ENCODE measurements around the gene AMBRA1.
"Not testable (repeated sequence)": the region's sequence is repeated elsewhere in the genome, so short reads cannot be mapped to it uniquely, and the experiment has no call there.

AMBRA1 gene

DNA sequence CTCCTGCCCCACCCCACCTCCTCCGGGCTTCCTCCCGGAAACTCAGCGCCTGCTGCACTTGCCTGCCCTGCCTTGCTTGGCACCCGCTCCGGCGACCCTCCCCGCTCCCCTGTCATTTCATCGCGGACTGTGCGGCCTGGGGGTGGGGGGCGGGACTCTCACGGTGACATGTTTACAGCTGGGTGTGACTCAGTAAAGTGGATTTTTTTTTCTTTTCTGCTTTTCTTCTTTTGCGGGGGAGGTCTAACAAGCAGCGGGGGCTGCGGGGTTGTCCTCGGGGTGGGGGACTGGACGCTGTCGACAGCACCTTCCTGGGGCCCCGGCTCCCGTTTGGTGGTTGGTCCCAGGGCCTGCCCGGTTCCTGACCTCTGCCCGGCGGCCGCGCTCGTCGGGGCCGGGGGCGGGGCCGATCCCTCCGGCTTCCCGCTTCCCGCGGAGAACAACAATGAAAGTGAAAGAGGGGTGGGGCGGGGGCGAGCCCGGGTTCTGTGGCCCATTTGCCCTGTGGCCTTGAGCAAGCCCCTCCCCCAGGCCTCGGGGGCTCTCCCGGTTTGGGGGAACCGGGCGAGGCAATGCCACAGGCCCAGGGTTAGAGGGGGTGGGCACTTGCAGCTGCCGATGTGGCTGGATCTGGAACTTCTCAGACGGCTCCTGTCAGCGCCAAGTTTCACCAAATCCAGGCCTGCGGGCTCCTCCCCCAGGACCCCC, 213.3 kb downstream of the AMBRA1 start:
- H3K9me3 ChIP-seq: no peaks in the 10 kb centered on the region
- TF ChIP-seq, protein P1, sequence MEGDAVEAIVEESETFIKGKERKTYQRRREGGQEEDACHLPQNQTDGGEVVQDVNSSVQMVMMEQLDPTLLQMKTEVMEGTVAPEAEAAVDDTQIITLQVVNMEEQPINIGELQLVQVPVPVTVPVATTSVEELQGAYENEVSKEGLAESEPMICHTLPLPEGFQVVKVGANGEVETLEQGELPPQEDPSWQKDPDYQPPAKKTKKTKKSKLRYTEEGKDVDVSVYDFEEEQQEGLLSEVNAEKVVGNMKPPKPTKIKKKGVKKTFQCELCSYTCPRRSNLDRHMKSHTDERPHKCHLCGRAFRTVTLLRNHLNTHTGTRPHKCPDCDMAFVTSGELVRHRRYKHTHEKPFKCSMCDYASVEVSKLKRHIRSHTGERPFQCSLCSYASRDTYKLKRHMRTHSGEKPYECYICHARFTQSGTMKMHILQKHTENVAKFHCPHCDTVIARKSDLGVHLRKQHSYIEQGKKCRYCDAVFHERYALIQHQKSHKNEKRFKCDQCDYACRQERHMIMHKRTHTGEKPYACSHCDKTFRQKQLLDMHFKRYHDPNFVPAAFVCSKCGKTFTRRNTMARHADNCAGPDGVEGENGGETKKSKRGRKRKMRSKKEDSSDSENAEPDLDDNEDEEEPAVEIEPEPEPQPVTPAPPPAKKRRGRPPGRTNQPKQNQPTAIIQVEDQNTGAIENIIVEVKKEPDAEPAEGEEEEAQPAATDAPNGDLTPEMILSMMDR (IDR thresholded peaks at IDR 0.05): no peak
- H3K27ac ChIP-seq: peak overlapping the region; percentile 33 to 49
- peaks cover 0 to 45% of the 10 kb centered on the region in 2 donors for H3K27me3 ChIP-seq
- peak; percentile 60 to 80 for DNase-seq
- intact Hi-C loops (cut with DNase I; ENCODE audit: low total_unique reads): no loop called here
- peaks cover 5 to 34% (median 24%) of the 10 kb centered on the region in 4 donors for H3K4me1 ChIP-seq
- H3K4me3 ChIP-seq: peak overlapping the region; percentile 57 to 72
- peaks cover 0 to 28% (median 20%) of the 10 kb centered on the region in 3 donors for H3K36me3 ChIP-seq

DNA sequence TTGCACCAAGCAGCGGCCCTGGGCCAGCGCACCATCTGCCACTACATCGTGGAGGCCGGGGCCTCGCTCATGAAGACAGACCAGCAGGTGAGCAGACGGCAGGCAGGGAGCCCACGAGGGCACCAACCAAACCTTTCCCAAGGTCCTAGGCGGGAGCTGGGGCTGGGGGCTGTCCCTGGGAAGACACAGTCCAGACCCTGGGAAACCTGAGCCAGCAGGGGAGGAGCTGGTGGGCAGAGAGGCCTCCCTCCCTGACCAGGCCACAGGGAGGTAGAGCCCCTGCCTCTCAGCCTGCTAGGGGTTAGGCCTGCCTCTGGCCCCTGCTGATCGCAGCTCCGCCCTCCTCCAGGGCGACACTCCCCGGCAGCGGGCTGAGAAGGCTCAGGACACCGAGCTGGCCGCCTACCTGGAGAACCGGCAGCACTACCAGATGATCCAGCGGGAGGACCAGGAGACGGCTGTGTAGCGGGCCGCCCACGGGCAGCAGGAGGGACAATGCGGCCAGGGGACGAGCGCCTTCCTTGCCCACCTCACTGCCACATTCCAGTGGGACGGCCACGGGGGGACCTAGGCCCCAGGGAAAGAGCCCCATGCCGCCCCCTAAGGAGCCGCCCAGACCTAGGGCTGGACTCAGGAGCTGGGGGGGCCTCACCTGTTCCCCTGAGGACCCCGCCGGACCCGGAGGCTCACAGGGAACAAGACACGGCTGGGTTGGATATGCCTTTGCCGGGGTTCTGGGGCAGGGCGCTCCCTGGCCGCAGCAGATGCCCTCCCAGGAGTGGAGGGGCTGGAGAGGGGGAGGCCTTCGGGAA, 214.1 kb downstream of the AMBRA1 start:
- H3K27ac ChIP-seq: peak overlapping the region; percentile 33 to 49
- peaks cover 5 to 34% (median 24%) of the 10 kb centered on the region in 4 donors for H3K4me1 ChIP-seq
- intact Hi-C loops (cut with DNase I; ENCODE audit: low total_unique reads); H3K9me3 ChIP-seq; DNase-seq: not testable (repeated sequence)
- peak overlapping the region; percentile 57 to 72 for H3K4me3 ChIP-seq
- H3K36me3 ChIP-seq: peaks cover 5 to 36% (median 28%) of the 10 kb centered on the region in 3 donors
- peaks cover 0 to 36% of the 10 kb centered on the region in 2 donors for H3K27me3 ChIP-seq

DNA sequence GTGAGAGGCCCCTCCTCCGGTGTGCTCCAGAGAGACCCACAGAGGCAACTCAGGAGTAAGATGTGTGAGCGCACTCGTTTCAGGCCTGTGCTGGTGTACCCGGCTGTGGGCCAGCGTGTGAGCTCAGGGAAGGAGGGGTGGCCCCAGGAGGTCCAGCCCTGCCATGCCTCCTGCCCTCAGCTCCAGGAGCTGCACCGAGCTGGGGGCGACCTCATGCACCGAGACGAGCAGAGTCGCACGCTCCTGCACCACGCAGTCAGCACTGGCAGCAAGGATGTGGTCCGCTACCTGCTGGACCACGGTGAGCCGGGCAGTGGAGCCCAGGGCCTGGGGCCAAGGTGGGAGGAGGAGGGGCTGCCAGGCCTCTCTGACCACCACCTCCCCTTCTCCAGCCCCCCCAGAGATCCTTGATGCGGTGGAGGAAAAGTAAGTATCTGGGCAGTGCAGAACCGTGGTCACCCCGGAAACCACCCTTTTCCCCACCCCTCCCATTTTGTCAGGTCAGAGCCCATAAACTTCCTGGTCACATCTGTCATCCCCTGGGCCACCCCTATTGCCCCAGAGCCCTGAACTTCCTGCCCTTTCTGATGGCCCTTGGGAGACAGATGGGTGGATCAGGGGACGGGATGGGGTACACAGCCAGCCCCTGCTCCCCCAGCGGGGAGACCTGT, 214.9 kb downstream of the AMBRA1 start:
- no peak for DNase-seq
- Histone ChIP-seq H3K9me3 (no peaks in the 10 kb centered on the region), H3K27me3 (peaks cover 0 to 29% of the 10 kb centered on the region in 2 donors), H3K4me1 (peaks cover 5 to 34% (median 24%) of the 10 kb centered on the region in 4 donors), H3K36me3 (peaks cover 13 to 43% (median 36%) of the 10 kb centered on the region in 3 donors), H3K4me3 (no peak overlapping the region), H3K27ac (no peak overlapping the region)
- TF ChIP-seq, protein P1 (IDR thresholded peaks at IDR 0.05): no peak
- intact Hi-C loops (cut with DNase I; ENCODE audit: low total_unique reads): no loop called here

DNA sequence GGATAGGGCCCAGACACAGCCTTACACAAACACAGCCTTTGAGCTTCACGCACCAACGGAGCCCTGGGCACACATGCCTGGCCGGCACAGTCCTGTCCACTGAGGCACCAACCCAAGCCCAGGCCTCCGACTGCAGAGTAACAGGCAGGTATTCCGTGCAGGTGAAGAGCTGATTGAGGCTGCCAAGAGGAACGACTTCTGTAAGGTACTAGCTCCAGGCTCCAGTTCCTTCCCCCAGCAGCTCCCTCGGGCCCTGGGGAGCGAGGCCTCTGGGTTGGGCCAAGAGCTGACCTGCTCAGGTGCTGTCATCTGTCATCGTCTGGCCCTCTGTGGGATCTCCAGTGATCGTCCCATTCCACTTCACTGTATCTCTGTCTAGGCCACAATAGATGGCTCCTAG, 215.5 kb downstream of the AMBRA1 start:
- no peak overlapping the region for H3K4me3 ChIP-seq
- no peak for DNase-seq
- H3K36me3 ChIP-seq: peaks cover 16 to 50% (median 42%) of the 10 kb centered on the region in 3 donors
- H3K9me3 ChIP-seq: no peaks in the 10 kb centered on the region
- peaks cover 5 to 34% (median 24%) of the 10 kb centered on the region in 4 donors for H3K4me1 ChIP-seq
- TF ChIP-seq, protein P1 (IDR thresholded peaks at IDR 0.05): no peak
- intact Hi-C loops (cut with DNase I; ENCODE audit: low total_unique reads): no loop called here
- peaks cover 0 to 23% of the 10 kb centered on the region in 2 donors for H3K27me3 ChIP-seq
- no peak overlapping the region for H3K27ac ChIP-seq

DNA sequence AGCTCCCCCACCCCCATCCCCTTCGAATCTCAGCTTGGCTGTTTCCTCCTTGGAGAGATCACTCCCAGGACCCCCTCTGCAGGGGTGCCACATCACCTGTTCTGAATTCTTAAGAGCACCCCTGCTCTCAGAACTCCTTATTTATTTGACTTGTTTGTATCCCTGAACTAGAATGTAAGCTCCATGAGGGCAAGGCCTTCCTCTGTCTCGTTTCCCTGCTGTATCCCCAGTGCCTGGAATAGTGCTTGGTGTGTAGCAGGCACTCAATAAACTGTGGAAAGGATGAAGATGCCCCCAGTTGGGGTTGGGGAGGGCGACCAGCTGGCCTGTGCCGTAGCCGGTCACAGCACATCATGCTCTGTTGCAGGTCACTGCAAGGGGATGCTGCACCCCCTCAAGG, 216.0 kb downstream of the AMBRA1 start:
- intact Hi-C loops (cut with DNase I; ENCODE audit: low total_unique reads): no loop called here
- Histone ChIP-seq H3K4me3 (no peak overlapping the region), H3K4me1 (peaks cover 5 to 31% (median 24%) of the 10 kb centered on the region in 4 donors), H3K9me3 (no peaks in the 10 kb centered on the region), H3K36me3 (peaks cover 16 to 53% (median 44%) of the 10 kb centered on the region in 3 donors), H3K27ac (no peak overlapping the region), H3K27me3 (peaks cover 0 to 18% of the 10 kb centered on the region in 2 donors)
- DNase-seq: no peak
- TF ChIP-seq, protein P1 (IDR thresholded peaks at IDR 0.05): no peak
